Measurements from ENCODE around the gene HTT.

HTT gene

GRCh38 chr4:3145234-3145924 is 70.9 kb downstream of the HTT start:
- TF ChIP-seq, protein P1, sequence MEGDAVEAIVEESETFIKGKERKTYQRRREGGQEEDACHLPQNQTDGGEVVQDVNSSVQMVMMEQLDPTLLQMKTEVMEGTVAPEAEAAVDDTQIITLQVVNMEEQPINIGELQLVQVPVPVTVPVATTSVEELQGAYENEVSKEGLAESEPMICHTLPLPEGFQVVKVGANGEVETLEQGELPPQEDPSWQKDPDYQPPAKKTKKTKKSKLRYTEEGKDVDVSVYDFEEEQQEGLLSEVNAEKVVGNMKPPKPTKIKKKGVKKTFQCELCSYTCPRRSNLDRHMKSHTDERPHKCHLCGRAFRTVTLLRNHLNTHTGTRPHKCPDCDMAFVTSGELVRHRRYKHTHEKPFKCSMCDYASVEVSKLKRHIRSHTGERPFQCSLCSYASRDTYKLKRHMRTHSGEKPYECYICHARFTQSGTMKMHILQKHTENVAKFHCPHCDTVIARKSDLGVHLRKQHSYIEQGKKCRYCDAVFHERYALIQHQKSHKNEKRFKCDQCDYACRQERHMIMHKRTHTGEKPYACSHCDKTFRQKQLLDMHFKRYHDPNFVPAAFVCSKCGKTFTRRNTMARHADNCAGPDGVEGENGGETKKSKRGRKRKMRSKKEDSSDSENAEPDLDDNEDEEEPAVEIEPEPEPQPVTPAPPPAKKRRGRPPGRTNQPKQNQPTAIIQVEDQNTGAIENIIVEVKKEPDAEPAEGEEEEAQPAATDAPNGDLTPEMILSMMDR (IDR thresholded peaks at IDR 0.05), result peak; percentile 29; the same call in 1 of the 2 replicates

- TF ChIP-seq, protein P1 (IDR thresholded peaks at IDR 0.05), result no peak
Measured at GRCh38 chr4:3148926-3149325, 74.4 kb downstream of the HTT start.

- TF ChIP-seq, protein P1 (IDR thresholded peaks at IDR 0.05), result no peak
Measured at GRCh38 chr4:3157366-3157765, 82.9 kb downstream of the HTT start.

- TF ChIP-seq, protein P1 (IDR thresholded peaks at IDR 0.05), result no peak
Measured at GRCh38 chr4:3158841-3159240, 84.4 kb downstream of the HTT start.

- TF ChIP-seq, protein P1 (IDR thresholded peaks at IDR 0.05), result no peak
Measured at GRCh38 chr4:3160438-3160837, 86.0 kb downstream of the HTT start.

DNA sequence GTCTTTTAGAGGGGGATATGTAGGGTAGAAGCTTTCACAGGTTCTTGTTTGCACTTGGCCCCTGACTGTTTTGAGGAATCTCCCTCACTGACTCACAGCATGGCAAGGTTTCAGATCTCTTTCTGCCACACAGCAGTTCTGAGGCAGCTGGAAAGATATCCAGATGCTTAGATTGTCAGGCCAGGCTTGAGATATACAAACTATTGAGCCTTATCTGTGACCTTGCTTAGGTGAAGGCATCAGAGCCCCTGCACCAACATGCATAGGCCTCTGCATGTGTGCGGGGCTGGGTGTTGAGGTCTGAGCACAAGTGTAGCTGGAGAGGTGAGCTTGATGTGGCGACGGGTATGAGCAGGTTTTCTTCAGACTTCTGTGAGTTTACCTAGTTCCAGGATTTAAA is 93.5 kb downstream of the HTT start:
- TF ChIP-seq, protein P1 (IDR thresholded peaks at IDR 0.05), result no peak

GRCh38 chr4:3174371-3175338 is 100.2 kb downstream of the HTT start:
- TF ChIP-seq, protein P1 (IDR thresholded peaks at IDR 0.05), result no peak

All from LNCAP (cell line).